GM18498 (cell line): ENCODE data around the gene PLCB1.
"Not testable (repeated sequence)": the region's sequence is repeated elsewhere in the genome, so short reads cannot be mapped to it uniquely, and the experiment has no call there.

ENCODE experiments used
- ATAC-seq: cut with Tn5 transposase; IDR thresholded peaks from one replicate; pipeline ENCODE4 v1.9.1; 2021; ENCODE audit warnings: mild to moderate bottlenecking, moderate library complexity; ENCODE audit not compliant: unreplicated experiment

PLCB1 gene

GRCh38 chr20:8131598-8132483, at the start of gene PLCB1:
TSS of gene PLCB1 (plus strand) at chr20:8132266. CDS start at chr20:8132652, 386 bp downstream.
- peak; percentile 87 for ATAC-seq

GRCh38 chr20:8082989-8083388, 49.1 kb upstream of the PLCB1 start:
- ATAC-seq, result no peak

GRCh38 chr20:8089668-8090067, 42.4 kb upstream of the PLCB1 start:
- no peak for ATAC-seq

GRCh38 chr20:8094415-8094818, 37.6 kb upstream of the PLCB1 start:
- ATAC-seq, result no peak

- no peak for ATAC-seq
Measured at GRCh38 chr20:8094850-8095249, 37.2 kb upstream of the PLCB1 start.

GRCh38 chr20:8095648-8096572, 36.2 kb upstream of the PLCB1 start:
- ATAC-seq, result no peak

GRCh38 chr20:8097307-8097706, 34.8 kb upstream of the PLCB1 start:
- ATAC-seq, result no peak

- no peak for ATAC-seq
Measured at GRCh38 chr20:8104252-8104651, 27.8 kb upstream of the PLCB1 start.

GRCh38 chr20:8114612-8115011, 17.5 kb upstream of the PLCB1 start:
- not testable (repeated sequence) for ATAC-seq

GRCh38 chr20:8115436-8115835, 16.6 kb upstream of the PLCB1 start:
- ATAC-seq, result no peak

GRCh38 chr20:8116067-8116811, 15.8 kb upstream of the PLCB1 start:
- ATAC-seq, result no peak

- no peak for ATAC-seq
Measured at GRCh38 chr20:8117636-8118035, 14.4 kb upstream of the PLCB1 start.

- ATAC-seq, result no peak
Measured at GRCh38 chr20:8118039-8118438, 14.0 kb upstream of the PLCB1 start.

- no peak for ATAC-seq
Measured at GRCh38 chr20:8118760-8119159, 13.3 kb upstream of the PLCB1 start.

GRCh38 chr20:8121666-8122065, 10.4 kb upstream of the PLCB1 start:
- ATAC-seq, result no peak

- ATAC-seq, result no peak
Measured at GRCh38 chr20:8124639-8125038, 7.4 kb upstream of the PLCB1 start.

GRCh38 chr20:8126181-8126580, 5.9 kb upstream of the PLCB1 start:
- ATAC-seq, result no peak

GRCh38 chr20:8126841-8127378, 5.2 kb upstream of the PLCB1 start:
- ATAC-seq, result no peak

- ATAC-seq, result peak; percentile 57
Measured at GRCh38 chr20:8127553-8128255, 4.4 kb upstream of the PLCB1 start.
